Activated gamma-delta T cell treated with Interleukin-2 at 50 U/mL for 16 hours (primary cell): ENCODE data around the gene NCAM1.

Source experiments
- DNase-seq: peaks from one replicate; pipeline ENCODE4 v3.0.0-alpha.2; 2020

NCAM1 gene

DNA sequence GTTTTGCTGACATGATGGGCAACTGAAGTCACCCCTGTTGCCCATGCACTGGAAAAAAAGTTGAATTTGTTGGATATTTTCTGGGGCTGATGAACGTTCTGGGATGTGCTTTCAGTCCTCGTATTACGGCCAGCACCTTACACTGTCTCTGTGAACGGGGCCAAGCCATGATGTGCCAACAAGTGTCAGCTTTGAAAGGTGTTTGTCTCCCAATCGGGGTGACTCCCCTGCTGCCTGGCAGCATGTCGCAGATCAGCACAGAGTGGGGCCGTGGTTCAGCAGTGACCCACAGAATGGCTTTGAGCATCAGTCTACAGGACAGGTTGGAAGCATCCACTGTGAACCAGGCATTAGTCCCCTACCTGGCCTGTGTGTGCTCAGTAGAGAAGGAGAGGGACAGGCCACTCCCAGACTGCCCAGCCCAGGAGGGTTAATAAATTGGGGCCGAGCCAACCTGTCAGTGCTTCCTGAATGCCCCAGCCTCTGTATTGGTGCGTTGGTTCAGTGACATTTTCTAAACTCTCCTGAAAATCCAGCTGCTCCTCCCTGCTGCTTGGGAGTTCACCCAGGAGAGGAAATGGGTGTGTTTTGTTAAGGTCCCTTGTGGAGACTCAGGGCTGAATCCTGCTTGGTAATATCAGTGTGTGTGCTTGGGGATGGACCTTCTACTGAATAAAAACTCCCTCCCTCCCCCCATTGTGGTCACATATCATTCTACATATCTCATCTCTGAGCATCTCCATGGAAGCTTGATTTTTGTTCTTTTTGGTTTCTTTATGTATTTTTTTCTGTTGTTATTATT lies 302.4 kb downstream of the NCAM1 start:
- DNase-seq, result no peak

DNA sequence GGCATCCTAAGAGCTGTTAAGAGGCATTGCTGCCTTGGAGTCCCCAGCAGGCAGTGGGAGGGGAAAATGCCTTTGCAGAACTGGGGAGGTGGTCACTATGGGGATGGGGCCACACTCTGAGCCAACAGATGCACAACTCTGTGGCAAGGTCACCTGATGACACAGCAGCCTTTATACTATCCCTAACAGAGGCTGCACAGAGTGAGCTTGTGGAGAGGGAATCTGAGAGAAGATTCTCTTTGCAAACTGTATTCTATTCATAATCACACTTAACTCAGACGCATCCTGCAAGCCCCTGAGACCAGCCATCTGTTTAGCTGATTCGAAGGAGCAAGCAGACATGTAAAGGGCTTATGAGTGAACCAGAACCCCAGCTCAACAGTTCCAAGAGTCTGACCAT lies 304.1 kb downstream of the NCAM1 start:
- DNase-seq, result no peak

DNA sequence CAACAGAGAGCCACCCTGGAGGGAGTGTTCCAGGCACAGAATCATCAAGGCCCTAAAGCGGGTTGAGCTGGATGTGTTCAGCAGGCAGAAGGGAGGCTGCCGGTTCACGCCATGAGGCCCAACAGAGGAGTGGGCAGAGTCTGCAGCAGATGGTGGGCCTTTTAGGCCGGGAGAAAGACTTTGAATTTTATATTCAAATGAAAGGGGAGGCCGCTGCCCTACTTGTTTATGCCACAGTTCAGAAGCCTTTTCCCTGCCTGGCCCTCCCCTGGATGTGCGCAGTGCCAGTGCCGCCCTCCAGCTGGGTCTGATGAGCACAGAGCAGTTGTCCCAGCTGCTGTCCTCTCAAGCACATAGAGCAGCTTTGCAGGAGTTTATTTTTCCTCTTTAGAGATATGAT lies 306.3 kb downstream of the NCAM1 start:
- no peak for DNase-seq

DNA sequence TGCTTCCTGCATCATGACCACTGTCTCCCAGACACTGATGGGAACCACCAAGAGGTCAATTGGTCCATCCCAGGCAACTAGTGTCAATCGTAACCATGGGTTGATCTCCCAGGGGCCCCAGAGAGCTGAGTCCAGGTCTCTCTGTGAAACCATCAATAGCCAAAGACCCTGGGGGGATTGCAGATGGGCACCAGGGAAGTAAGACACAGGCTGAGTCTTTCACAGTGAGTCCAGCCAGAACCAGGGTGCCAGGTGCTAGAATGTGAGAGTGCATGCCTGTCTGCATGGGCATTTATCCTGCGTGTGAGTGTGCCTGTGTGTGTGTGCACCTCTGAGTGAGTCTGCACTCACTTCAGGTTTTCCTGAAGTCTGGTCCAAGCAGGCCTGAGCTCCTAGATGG lies 307.9 kb downstream of the NCAM1 start:
- no peak for DNase-seq

DNA sequence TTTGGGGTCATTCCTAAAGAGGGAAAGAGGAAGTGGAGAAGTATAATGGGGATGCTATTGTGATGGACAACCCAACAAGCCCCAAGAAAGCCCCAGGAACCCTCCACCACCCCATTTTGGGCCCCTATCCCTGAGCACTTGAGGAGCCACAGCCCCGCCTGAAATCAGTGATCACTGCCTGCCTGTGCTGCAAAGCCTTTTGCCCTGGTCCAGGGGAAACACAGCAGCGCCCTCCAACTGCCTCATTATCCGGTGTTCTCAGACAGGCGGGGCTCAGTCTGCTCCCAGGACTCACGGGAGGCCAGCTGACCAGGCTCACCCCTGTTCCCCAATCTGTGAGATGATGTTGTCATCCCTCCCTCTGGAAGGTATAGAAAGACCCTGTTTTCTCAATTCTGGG lies 308.4 kb downstream of the NCAM1 start:
- DNase-seq, result no peak

DNA sequence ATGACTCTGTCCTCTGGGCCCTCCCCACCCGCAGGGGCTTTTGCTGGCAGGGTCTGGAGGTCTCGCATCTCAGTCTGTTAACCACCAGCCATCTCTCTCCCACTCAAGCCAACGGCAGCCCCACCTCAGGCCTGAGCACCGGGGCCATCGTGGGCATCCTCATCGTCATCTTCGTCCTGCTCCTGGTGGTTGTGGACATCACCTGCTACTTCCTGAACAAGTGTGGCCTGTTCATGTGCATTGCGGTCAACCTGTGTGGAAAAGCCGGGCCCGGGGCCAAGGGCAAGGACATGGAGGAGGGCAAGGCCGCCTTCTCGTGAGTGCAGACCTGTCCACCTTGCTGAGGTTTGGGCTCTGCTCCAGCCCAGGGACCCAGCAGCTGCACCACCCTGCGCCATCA lies 308.9 kb downstream of the NCAM1 start:
- no peak for DNase-seq

DNA sequence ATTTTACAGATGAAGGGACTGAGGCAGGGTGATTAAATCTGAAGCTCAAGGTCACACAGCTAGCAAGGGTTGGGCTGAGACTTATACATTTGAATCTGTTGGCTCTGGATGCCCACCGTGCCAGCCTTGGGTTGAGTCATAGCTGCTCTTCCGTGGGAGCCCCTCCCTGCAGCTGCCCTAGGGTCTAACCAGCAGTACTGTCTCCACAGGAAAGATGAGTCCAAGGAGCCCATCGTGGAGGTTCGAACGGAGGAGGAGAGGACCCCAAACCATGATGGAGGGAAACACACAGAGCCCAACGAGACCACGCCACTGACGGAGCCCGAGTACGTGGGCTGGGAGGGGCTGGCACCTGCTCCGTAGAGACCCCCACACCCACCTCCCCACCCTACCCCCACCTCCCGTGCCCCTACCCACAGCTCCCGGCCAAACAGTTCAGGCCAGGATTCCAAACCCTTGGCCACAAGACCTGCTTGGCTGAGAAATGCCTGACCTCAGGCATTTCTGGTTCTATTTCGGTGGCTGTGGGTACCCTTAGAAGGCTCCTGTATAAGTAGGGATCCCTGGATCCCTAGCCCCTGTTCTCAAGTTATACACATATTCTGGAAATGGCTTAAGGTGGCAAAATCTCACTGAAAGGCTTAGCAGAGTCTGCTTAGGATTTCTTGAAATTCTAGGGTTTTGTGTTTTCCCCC lies 310.5 kb downstream of the NCAM1 start:
- DNase-seq, result no peak

DNA sequence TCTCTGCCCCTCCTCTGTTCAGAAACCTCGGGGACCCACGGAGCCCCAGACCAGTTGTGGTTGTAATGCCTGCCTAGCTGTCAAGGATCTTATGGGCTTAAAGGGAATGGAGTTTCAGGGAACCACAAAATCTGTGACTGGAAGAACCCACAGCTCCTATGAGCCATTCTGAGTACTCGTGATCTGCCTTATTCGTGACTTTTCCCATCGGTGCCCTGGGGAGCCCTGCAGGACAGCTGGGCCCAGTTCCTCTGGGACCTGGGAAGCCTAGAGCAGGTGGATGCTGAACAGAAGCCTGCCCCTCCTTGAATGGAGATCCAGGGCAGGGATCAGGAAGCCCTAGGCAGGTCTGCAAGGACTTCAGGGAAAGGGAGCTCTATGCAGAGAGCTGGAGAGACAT lies 311.1 kb downstream of the NCAM1 start:
- DNase-seq, result no peak

DNA sequence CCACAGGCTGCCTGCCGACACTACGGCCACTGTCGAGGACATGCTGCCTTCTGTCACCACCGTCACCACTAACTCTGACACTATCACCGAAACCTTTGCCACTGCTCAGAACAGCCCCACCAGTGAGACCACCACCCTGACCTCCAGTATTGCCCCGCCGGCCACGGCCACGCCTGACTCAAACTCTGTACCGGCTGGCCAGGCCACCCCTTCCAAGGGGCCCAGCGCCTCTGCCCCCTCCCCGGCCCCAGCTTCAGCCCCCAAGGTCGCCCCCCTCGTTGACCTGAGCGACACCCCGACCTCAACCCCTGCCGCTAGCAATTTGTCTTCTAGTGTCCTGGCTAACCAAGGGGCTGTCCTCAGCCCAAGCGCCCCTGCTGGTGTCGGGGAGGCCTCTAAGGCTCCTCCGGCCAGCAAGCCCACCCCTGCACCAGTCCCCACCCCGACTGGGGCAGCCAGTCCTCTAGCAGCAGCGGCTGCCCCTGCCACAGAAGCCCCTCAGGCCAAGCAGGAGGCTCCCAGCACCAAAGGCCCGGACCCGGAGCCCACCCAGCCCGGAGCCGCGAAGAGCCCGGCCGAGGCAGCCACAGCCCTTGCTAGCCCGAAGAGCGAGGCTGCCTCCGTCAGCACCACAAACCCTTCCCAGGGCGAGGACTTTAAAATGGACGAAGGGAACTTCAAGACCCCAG lies 311.9 kb downstream of the NCAM1 start:
- no peak for DNase-seq

DNA sequence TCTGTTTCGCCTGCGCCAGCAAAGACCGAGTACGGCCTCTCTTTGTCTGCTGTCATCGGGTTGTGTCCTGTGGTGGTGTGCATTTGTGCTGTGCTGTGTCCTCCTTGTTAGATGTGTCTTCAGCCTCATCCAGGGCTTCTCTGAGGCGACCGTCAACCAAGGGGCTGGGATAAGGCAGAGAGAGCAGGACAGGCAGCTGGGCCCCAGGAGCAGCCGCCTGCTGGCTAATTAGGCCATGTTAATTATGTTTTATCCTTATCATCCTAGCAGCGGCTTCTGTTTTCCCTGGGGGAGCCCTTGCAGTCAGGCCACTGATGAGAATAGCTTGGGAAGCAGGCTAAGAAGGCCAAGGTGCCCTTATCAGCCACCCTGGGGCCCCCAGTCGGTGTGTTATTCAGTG lies 312.5 kb downstream of the NCAM1 start:
- DNase-seq, result no peak

DNA sequence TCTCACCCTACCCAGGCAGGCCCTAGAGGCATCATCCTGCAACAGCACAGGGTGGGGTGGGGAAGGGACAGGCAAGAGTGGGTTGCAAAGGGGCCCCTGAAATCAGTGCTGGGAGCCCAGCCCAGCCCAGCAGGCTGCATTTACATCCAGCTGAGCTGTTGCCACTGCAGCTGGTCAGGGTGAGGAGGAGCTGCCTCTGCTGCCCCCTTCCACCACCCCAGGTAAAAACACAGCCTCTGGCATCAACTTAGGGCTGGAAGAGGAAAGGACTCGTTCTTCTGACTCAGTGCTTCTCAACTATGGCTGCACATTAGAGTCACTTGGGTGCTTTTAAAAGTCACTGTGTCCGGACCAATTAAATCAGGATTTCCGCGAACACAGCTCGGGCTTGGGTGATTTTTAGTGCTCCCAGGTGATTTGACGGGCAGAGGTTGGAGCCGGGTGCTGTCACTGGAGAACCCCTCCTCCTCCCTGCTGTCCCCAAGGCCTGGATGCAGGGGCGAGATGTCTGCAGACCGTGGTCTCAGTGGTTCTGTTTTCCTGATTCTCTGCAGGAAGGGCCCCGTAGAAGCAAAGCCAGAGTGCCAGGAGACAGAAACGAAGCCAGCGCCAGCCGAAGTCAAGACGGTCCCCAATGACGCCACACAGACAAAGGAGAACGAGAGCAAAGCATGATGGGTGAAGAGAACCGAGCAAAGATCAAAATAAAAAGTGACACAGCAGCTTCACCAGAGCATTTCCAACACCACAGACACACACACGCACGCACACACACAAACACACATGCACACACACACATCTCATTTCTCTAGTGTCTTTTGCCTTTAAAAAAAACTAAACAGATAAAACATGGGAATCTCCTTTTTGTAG lies 313.7 kb downstream of the NCAM1 start:
- DNase-seq, result no peak

DNA sequence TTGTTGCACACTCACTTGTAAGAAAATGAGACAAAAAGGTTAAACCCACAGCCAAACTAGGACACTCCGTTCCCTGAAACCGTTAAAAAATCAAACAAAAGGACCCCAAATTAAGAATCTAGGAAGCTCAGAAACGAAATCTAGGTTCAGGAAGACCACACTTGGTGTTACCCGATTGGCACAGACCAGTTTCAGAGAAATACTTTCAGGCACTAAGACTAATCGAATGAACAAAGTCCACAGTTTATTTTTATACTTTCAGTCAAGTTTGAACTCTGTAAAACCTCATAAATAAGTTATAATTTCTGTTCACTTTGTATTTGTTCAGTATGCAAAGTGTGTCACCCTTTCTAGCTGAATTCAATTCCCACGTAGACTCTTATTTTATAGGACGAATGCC lies 314.4 kb downstream of the NCAM1 start:
- no peak for DNase-seq

DNA sequence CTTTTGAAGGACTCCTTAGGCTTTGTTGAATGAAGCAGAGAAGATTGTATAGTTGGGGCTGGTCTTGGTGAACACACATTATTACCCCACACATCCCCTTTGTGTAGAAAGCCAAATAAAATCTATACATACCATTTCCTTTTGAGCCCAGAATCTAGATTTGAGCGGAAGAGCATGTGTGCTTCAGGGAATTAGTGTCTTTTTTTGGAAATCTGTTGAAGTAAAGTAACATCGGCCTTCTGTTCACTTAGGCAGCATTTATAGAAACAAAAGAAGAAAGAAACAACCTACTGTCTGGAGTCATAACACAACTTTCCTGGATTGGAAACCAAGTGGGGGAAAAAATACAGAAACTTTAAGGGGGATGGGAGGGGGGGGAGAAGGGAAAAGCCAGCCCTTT lies 315.2 kb downstream of the NCAM1 start:
- DNase-seq, result no peak

DNA sequence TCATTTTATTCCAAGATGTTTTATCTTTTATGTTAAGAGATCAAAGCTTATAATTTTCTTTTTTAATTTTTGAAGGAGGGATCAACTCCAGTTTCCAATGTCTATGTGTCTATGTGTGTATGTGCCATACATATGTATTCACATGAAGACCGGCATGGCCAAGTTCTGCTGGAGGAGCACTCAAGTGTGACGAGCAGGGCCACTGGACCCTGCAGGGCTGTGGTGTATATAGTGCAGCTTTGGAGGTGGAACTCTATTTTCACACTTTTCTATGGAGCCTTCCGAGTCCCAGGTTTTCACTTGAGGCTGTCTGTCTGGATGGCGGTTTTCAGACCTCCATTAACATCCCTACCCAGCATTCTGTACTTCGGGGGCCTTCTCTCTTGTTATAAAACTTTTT lies 316.7 kb downstream of the NCAM1 start:
- DNase-seq, result no peak

DNA sequence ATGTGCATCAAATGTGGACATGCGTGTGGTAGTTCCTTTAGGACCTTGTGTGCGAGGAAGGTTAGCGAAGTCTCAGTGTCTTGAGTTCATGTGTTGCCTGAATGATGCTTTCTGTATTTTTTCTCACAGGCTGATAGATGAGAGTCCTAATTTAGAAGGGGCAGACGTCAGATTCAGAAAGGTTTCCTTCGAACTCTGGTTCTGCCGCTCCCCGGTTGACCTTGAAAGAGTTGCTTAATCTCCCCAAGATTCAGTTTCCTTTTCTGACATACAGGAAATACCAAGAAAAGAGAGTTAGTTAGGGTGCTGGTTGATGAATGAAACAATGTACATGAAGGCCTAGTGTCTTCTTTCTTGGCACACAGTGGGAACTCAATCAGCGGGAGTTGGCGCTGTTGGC lies 317.3 kb downstream of the NCAM1 start:
- no peak for DNase-seq

DNA sequence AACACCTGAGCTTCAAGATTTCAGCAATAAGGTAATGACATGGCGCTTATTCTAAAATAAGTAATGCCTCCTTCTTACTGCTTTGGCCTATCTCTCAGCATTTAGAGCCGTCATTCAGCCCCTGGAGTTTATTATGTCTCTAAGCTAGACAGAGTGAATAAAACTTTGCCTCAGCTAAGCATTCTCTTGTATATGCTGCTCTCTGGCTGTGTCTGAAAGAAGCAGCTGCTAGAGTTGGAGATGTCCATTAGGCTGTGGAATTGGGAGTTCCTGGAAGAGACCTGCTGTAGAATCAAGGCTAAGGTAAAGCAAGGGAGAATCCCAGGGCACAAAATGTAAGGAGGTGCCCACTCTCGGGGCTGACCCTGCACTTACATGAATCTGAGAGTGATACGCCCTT lies 317.7 kb downstream of the NCAM1 start:
- DNase-seq, result no peak

DNA sequence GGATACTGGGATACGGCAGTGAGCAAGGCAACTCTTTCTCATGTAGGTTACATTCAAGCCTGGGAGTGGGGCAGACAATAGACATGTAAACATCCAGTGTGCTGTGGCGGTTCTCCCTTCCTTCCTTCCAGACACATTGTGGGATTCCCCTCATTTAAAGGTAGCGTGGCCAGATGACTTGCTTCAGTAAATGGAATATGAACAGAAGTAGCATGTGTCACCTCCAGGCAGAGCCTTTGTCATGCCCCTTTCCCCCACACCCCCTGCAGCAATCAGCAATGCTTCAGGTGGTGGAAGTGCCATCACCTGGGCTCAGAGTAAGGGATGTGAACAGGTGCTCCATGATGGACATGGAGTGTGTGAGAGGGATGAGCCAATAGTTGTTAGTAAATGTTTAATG lies 318.4 kb downstream of the NCAM1 start:
- DNase-seq, result no peak

DNA sequence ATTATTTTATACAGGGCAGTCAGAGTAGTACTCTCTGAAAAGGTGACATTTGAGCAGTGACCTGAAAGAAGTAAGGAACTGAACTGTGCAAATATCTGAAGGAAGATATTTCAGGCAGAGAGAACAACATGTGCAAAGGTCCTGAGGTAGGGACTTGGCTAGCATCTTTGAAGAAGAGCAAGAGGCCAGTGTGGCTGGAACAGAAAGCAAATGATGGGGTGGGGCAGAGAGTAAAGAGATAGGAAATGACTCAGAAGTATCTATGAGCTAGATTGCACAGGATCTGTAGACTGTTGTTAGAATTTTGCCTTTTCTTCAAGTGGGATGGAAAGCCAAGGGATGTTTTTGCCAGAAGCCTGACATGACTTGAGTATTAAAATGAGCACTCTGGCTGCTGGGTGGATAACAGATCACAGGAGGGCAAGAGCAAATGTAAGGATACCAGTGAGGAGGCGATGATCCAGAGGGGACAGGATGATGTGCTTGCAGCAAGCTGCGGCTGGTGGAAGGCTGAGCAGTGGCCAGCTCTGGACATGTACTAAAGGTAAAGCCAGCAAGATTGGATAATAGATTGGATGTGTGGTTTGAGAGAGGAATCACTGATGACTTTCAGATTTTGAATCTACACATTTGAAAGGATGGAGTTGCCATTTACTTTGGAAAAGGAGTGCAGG lies 320.0 kb downstream of the NCAM1 start:
- no peak for DNase-seq

DNA sequence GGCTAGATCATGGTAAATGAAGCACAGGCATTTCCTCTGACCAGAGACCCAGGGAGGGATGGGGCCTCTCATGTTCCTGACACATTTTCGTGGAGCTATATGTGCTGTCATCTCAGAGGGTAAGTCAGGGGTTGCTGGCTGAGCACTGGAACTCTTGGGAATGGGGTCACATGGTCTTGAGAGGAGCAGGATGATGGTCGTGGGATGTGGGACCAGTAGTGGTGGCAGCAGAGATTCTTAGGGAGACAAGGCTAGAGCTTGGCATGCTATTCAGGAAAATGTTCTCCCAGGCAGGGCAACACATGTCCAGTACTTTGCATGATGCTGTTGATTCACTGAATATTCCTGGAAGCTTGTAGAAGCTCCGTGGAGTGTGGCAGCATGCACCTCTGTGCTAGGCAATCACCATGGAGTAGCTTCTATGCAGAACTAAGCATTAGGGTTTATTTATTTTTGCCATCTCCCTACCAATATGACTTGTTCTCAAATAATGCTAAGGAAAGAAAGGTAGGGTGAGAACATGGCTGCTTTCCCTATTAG lies 321.7 kb downstream of the NCAM1 start:
- DNase-seq, result no peak

DNA sequence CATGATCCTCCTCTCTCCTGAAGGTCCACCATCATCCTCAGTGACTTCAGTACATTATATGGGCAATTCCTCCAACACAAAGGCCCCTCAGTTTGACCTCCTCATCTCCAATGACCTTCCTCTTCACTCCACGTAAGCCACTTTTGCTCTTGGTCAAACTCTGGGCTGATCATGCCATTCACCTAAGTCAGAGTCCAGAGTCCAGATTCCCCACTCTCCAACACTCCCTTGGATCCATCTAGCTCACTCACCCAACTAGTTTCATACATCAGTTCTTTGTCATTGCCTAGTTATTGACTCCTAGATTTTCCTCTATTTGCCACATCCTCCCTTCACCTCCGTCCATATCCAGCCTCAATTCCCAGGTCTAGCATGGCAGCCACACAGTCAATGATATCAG lies 322.7 kb downstream of the NCAM1 start:
- DNase-seq, result no peak

DNA sequence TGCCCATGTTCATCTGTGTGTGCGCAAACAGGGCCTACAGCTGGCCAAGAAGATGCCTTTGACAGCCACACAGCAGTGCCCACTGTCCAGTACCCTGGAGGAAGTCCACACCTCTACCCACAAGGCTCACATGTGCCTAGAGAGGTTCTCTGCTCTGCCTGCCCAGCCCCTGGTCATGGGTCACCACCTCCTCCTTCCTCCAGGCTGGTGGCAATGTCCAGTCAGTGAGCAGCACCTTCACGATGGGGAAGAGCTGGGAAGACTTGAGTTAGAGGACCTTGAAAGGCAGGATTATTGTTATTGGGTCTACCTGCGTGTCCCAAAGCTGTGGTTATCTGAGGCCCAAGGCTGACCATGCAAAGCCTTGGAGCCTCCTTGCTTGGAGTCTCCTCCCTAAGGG lies 324.8 kb downstream of the NCAM1 start:
- DNase-seq, result no peak
